Stimulated activated CD4-positive, alpha-beta T cell treated with anti-CD3 and anti-CD28 coated beads, Interleukin-15, amount 100 ng/mL, for 24 hours (primary cell): ENCODE measurements around the gene RCAN2.
"Not testable (repeated sequence)": the region's sequence is repeated elsewhere in the genome, so short reads cannot be mapped to it uniquely, and the experiment has no call there.

Experiments
- DNase-seq: peaks from one replicate; pipeline ENCODE4 v3.0.0-alpha.2; 2020

The RCAN2 gene

GRCh38 chr6:46438245-46438644 lies 53.0 kb downstream of the RCAN2 start:
- DNase-seq = no peak

GRCh38 chr6:46437671-46438221 lies 53.5 kb downstream of the RCAN2 start:
- DNase-seq = no peak

- DNase-seq = no peak
Measured at GRCh38 chr6:46422619-46423018, 68.6 kb downstream of the RCAN2 start.

GRCh38 chr6:46421939-46422338 lies 69.3 kb downstream of the RCAN2 start:
- DNase-seq = no peak

GRCh38 chr6:46420921-46421638 lies 70.2 kb downstream of the RCAN2 start:
- no peak for DNase-seq

GRCh38 chr6:46419576-46420002 lies 71.7 kb downstream of the RCAN2 start:
- DNase-seq = peak; percentile 42

GRCh38 chr6:46414398-46414797 lies 76.9 kb downstream of the RCAN2 start:
- no peak for DNase-seq

- no peak for DNase-seq
Measured at GRCh38 chr6:46412662-46413061, 78.6 kb downstream of the RCAN2 start.

GRCh38 chr6:46411456-46412197 lies 79.6 kb downstream of the RCAN2 start:
- no peak for DNase-seq

GRCh38 chr6:46410334-46410953 lies 80.8 kb downstream of the RCAN2 start:
- no peak for DNase-seq

GRCh38 chr6:46407776-46408530 lies 83.3 kb downstream of the RCAN2 start:
- no peak for DNase-seq

GRCh38 chr6:46407246-46407645 lies 84.0 kb downstream of the RCAN2 start:
- no peak for DNase-seq

- not testable (repeated sequence) for DNase-seq
Measured at GRCh38 chr6:46405620-46406180, 85.5 kb downstream of the RCAN2 start.

GRCh38 chr6:46400898-46401297 lies 90.4 kb downstream of the RCAN2 start:
- no peak for DNase-seq

GRCh38 chr6:46395530-46395929 lies 95.7 kb downstream of the RCAN2 start:
- no peak for DNase-seq

- no peak for DNase-seq
Measured at GRCh38 chr6:46393940-46394337, 97.3 kb downstream of the RCAN2 start.

- DNase-seq = no peak
Measured at GRCh38 chr6:46393161-46393939, 97.9 kb downstream of the RCAN2 start.

- DNase-seq = no peak
Measured at GRCh38 chr6:46392294-46392693, 99.0 kb downstream of the RCAN2 start.

GRCh38 chr6:46390153-46390876 lies 100.9 kb downstream of the RCAN2 start:
- no peak for DNase-seq

GRCh38 chr6:46387728-46388127 lies 103.5 kb downstream of the RCAN2 start:
- DNase-seq = not testable (repeated sequence)

GRCh38 chr6:46381579-46381978 lies 109.7 kb downstream of the RCAN2 start:
- no peak for DNase-seq
